ENCODE measurements around the gene ADGRG6. TPM values are rescaled to one million over a fixed set of nuclear protein-coding genes. Genes with fewer than 3 reads are reported as not detected.
A peak's percentile ranks its signal among the peaks of the same experiment; 100 is the strongest.
"Not testable (repeated sequence)": the region's sequence is repeated elsewhere in the genome, so short reads cannot be mapped to it uniquely, and the experiment has no call there.

The ADGRG6 gene
- polyA plus RNA-seq, 1 donor from 2014 or later, result not detected

GRCh38 chr6:142339968-142340658 is 38.3 kb downstream of the ADGRG6 start:
- Mint-ChIP-seq H3K36me3 (no peaks in the 10 kb centered on the region), H3K4me1 (peaks cover 0 to 1% (median 0%) of the 10 kb centered on the region in 3 donors), H3K9me3 (no peaks in the 10 kb centered on the region), H3K27ac (no peak overlapping the region), H3K4me3 (no peak overlapping the region), H3K27me3 (peaks cover 3% of the 10 kb centered on the region)

GRCh38 chr6:142341855-142342330 is 40.1 kb downstream of the ADGRG6 start:
- no peak overlapping the region for H3K27ac Mint-ChIP-seq

GRCh38 chr6:142342986-142343385 is 41.2 kb downstream of the ADGRG6 start:
- Mint-ChIP-seq H3K4me1 (peaks cover 0 to 1% (median 0%) of the 10 kb centered on the region in 3 donors), H3K9me3 (peaks cover 0 to 3% (median 2%) of the 10 kb centered on the region in 3 donors), H3K4me3 (no peak overlapping the region), H3K27me3 (peaks cover 6% of the 10 kb centered on the region), H3K27ac (no peak overlapping the region), H3K36me3 (no peaks in the 10 kb centered on the region)

More at GRCh38 chr6:142341855-142342330, 40.1 kb downstream of the ADGRG6 start:
- peaks cover 0 to 1% (median 0%) of the 10 kb centered on the region in 3 donors for H3K4me1 Mint-ChIP-seq
- peaks cover 0 to 3% (median 2%) of the 10 kb centered on the region in 3 donors for H3K9me3 Mint-ChIP-seq
- no peak overlapping the region for H3K4me3 Mint-ChIP-seq
- H3K27me3 Mint-ChIP-seq, result peaks cover 5% of the 10 kb centered on the region
- H3K36me3 Mint-ChIP-seq, result no peaks in the 10 kb centered on the region

- peaks cover 0 to 1% (median 0%) of the 10 kb centered on the region in 3 donors for H3K4me1 Mint-ChIP-seq
- H3K9me3 Mint-ChIP-seq, result peaks cover 0 to 4% (median 3%) of the 10 kb centered on the region in 3 donors
- H3K36me3 Mint-ChIP-seq, result no peaks in the 10 kb centered on the region
- H3K27me3 Mint-ChIP-seq, result peaks cover 6% of the 10 kb centered on the region
- H3K27ac Mint-ChIP-seq, result no peak overlapping the region
- no peak overlapping the region for H3K4me3 Mint-ChIP-seq
These were observed 42.1 kb downstream of the ADGRG6 start for GRCh38 chr6:142343938-142344337.

GRCh38 chr6:142345261-142345660 is 43.5 kb downstream of the ADGRG6 start:
- H3K27ac Mint-ChIP-seq, result no peak overlapping the region
- H3K9me3 Mint-ChIP-seq, result peaks cover 0 to 4% (median 3%) of the 10 kb centered on the region in 3 donors
- H3K27me3 Mint-ChIP-seq, result peaks cover 6% of the 10 kb centered on the region
- H3K36me3 Mint-ChIP-seq, result no peaks in the 10 kb centered on the region
- H3K4me1 Mint-ChIP-seq, result peaks cover 0 to 1% (median 0%) of the 10 kb centered on the region in 3 donors
- H3K4me3 Mint-ChIP-seq, result no peak overlapping the region

- not testable (repeated sequence) for H3K27ac Mint-ChIP-seq, H3K4me3 Mint-ChIP-seq, H3K9me3 Mint-ChIP-seq, H3K4me1 Mint-ChIP-seq, H3K27me3 Mint-ChIP-seq, H3K36me3 Mint-ChIP-seq
These were observed 44.4 kb downstream of the ADGRG6 start for GRCh38 chr6:142346166-142346565.

GRCh38 chr6:142349215-142349823 is 47.5 kb downstream of the ADGRG6 start:
- Mint-ChIP-seq H3K9me3 (peaks cover 4 to 11% (median 5%) of the 10 kb centered on the region in 3 donors), H3K27ac (no peak overlapping the region), H3K4me1 (no peaks in the 10 kb centered on the region), H3K27me3 (peaks cover 5% of the 10 kb centered on the region), H3K36me3 (no peaks in the 10 kb centered on the region), H3K4me3 (no peak overlapping the region)

GRCh38 chr6:142350309-142350708 is 48.5 kb downstream of the ADGRG6 start:
- no peaks in the 10 kb centered on the region for H3K4me1 Mint-ChIP-seq
- no peaks in the 10 kb centered on the region for H3K36me3 Mint-ChIP-seq
- peaks cover 5% of the 10 kb centered on the region for H3K27me3 Mint-ChIP-seq
- H3K27ac Mint-ChIP-seq, result no peak overlapping the region
- no peak overlapping the region for H3K4me3 Mint-ChIP-seq
- peaks cover 4 to 11% (median 5%) of the 10 kb centered on the region in 3 donors for H3K9me3 Mint-ChIP-seq

- Mint-ChIP-seq H3K27me3 (peaks cover 3% of the 10 kb centered on the region), H3K27ac (no peak overlapping the region), H3K4me1 (peaks cover 0 to 2% (median 0%) of the 10 kb centered on the region in 3 donors), H3K4me3 (no peak overlapping the region), H3K9me3 (peaks cover 0 to 11% (median 1%) of the 10 kb centered on the region in 3 donors), H3K36me3 (no peaks in the 10 kb centered on the region)
These were observed 51.9 kb downstream of the ADGRG6 start for GRCh38 chr6:142353690-142354089.

GRCh38 chr6:142354650-142355049 is 52.8 kb downstream of the ADGRG6 start:
- no peak overlapping the region for H3K4me3 Mint-ChIP-seq
- peaks cover 3% of the 10 kb centered on the region for H3K27me3 Mint-ChIP-seq
- peaks cover 0 to 2% (median 0%) of the 10 kb centered on the region in 3 donors for H3K4me1 Mint-ChIP-seq
- H3K27ac Mint-ChIP-seq, result no peak overlapping the region
- no peaks in the 10 kb centered on the region for H3K36me3 Mint-ChIP-seq
- peaks cover 0 to 11% (median 1%) of the 10 kb centered on the region in 3 donors for H3K9me3 Mint-ChIP-seq

GRCh38 chr6:142355520-142356174 is 53.8 kb downstream of the ADGRG6 start:
- no peak overlapping the region for H3K27ac Mint-ChIP-seq
- peaks cover 0 to 2% (median 0%) of the 10 kb centered on the region in 3 donors for H3K4me1 Mint-ChIP-seq
- H3K36me3 Mint-ChIP-seq, result no peaks in the 10 kb centered on the region
- no peak overlapping the region for H3K4me3 Mint-ChIP-seq
- H3K27me3 Mint-ChIP-seq, result peaks cover 3% of the 10 kb centered on the region
- H3K9me3 Mint-ChIP-seq, result peaks cover 0 to 11% (median 1%) of the 10 kb centered on the region in 3 donors

GRCh38 chr6:142356201-142356883 is 54.5 kb downstream of the ADGRG6 start:
- H3K9me3 Mint-ChIP-seq, result peaks cover 0 to 8% (median 1%) of the 10 kb centered on the region in 3 donors
- H3K4me1 Mint-ChIP-seq, result peaks cover 0 to 2% (median 0%) of the 10 kb centered on the region in 3 donors
- no peaks in the 10 kb centered on the region for H3K36me3 Mint-ChIP-seq
- H3K27ac Mint-ChIP-seq, result peak overlapping the region in 1 of 3 donors; percentile 56
- H3K4me3 Mint-ChIP-seq, result no peak overlapping the region
- peaks cover 3% of the 10 kb centered on the region for H3K27me3 Mint-ChIP-seq

- Mint-ChIP-seq H3K4me3 (no peak overlapping the region), H3K27ac (no peak overlapping the region), H3K27me3 (peaks cover 3% of the 10 kb centered on the region), H3K36me3 (no peaks in the 10 kb centered on the region), H3K4me1 (peaks cover 0 to 2% (median 0%) of the 10 kb centered on the region in 3 donors), H3K9me3 (peaks cover 0 to 4% (median 3%) of the 10 kb centered on the region in 3 donors)
These were observed 55.0 kb downstream of the ADGRG6 start for GRCh38 chr6:142356884-142357225.

- Mint-ChIP-seq H3K9me3 (peaks cover 0 to 3% (median 0%) of the 10 kb centered on the region in 3 donors), H3K4me1 (peaks cover 0 to 2% (median 0%) of the 10 kb centered on the region in 3 donors), H3K27ac (no peak overlapping the region), H3K4me3 (no peak overlapping the region), H3K27me3 (peaks cover 3% of the 10 kb centered on the region), H3K36me3 (no peaks in the 10 kb centered on the region)
These were observed 56.1 kb downstream of the ADGRG6 start for GRCh38 chr6:142357879-142358278.
